MG63 (cell line): ENCODE data around the gene TBC1D1. TPM values are rescaled to one million over a fixed set of nuclear protein-coding genes. Genes with fewer than 3 reads are reported as not detected.

Experiments
- DNase-seq: peaks from one replicate; pipeline ENCODE4 v3.0.0-alpha.2; 2020
- H3K27me3 ChIP-seq: fragments of 250-450 bp; sonication (Bioruptor Pico); 2 replicates; pipeline ENCODE4 v1.5.1; 2020; ENCODE audit warnings: mild to moderate bottlenecking, moderate library complexity
- H3K36me3 ChIP-seq: fragments of 250-450 bp; sonication (Bioruptor Pico); 2 replicates; pipeline ENCODE4 v1.5.1; 2020; ENCODE audit warnings: mild to moderate bottlenecking, moderate library complexity
- H3K4me3 ChIP-seq: fragments of 250-450 bp; sonication (Bioruptor Pico); 2 replicates; pipeline ENCODE4 v1.5.1; 2020; ENCODE audit warnings: mild to moderate bottlenecking, moderate library complexity
- H3K9me3 ChIP-seq: fragments of 250-450 bp; sonication (Bioruptor Pico); 2 replicates; pipeline ENCODE4 v1.5.1; 2020; ENCODE audit warnings: mild to moderate bottlenecking, moderate library complexity
- total RNA-seq: library from RNA; depleted of rRNA; stranded (reverse); fragments of >200 nt; shearing (Covaris generic); gene quantifications from 2 replicates; pipeline ENCODE4 v1.2.3, GENCODE V29; 2014; ENCODE audit warnings: low replicate concordance

TBC1D1 gene
- total RNA-seq, 1 experiment from 2014 or later = 15.5 TPM

DNA sequence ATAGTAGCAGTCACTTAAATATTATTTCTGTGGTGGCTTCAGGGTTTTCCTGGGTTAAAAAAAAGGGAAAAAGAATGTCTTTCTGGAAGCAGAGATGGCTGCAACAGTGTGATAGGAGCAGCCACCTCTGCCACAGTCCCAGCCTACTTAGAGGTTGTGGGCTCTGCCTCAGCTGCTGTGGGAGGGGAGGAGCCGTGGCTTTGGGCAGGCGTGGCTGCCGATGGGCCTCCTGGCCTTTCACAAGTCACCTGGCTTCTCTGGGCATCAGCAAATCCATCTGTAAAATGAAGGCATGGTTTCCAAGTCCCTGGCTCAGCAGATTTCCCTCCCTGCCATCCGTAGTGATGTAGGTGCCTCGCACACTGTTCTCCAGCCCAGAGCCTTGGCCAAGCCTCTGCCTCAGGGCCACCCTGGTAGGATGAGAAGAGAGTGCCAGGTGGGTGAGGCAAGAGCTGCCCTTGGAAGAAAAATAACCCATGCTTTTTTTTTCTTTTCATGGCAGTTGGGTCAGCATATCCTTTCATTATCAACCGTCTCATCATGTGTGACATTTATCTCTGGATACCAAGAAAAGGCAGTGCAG, 135.4 kb downstream of the TBC1D1 start:
- Histone ChIP-seq H3K36me3 (no peaks in the 10 kb centered on the region), H3K9me3 (no peaks in the 10 kb centered on the region), H3K4me3 (no peak overlapping the region), H3K27me3 (no peaks in the 10 kb centered on the region)
- no peak for DNase-seq

DNA sequence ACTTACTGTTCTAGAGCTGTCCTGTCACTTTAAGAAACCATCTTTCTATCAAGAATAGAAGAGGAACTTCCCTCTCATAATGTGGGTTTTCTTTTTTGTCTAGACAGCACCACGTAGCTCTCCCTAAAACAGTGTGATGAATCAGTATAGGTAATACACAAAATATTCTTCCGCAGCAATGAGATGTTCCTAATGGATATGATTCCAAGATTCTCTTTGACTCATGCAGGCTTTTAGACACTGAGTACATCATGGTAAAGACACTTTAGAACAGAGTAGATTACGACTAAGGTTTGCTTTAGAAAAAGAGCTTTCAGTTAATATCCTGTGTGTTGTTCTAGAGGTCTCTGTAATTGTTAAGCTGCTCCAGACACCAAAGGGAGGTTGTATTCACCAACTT, 139.1 kb downstream of the TBC1D1 start:
- no peak for DNase-seq
- Histone ChIP-seq H3K27me3 (no peaks in the 10 kb centered on the region), H3K4me3 (no peak overlapping the region), H3K36me3 (no peaks in the 10 kb centered on the region), H3K9me3 (no peaks in the 10 kb centered on the region)

DNA sequence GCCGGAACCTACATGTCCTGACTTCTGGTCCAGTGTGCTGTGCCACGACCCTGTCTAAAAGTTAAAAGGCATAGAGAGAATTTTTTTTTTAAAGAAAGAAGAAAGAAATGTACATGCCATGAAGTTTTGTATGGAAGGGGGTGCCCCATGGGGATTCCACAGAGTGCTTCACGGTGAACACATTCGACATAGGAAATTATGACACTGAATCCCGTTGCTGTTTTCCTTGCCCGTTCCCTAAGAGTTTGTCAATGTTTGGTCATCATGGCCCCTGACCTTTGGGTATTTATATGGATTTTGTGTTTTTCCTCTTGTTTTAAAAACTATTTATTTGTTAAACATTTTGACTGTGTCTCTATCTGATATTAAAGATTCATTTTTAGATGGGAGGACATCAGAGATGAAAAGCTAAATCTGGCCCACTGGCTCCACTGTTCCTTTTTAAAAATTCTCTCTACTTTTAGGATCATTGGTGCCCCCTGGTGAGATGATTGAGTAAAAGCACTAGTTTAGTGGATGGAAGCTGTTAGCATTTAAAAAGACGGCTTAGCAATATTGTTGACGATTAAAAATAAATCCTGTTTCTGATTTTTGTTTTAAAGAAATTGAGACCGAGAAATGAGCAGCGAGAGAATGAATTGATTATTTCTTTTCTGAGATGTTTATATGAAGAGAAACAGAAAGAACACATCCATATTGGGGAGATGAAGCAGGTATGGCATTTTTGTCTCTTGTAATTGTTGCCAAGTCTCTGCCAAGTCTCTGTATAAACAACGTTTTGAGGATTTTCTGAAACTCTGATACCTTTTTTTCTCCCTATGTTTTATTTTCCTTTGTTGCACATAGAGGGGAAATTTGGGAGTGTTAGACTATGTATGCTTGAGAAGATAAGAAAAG, 144.3 kb downstream of the TBC1D1 start:
- H3K4me3 ChIP-seq = no peak overlapping the region
- no peak for DNase-seq
- H3K36me3 ChIP-seq = no peaks in the 10 kb centered on the region
- H3K9me3 ChIP-seq = no peaks in the 10 kb centered on the region
- H3K27me3 ChIP-seq = no peaks in the 10 kb centered on the region

DNA sequence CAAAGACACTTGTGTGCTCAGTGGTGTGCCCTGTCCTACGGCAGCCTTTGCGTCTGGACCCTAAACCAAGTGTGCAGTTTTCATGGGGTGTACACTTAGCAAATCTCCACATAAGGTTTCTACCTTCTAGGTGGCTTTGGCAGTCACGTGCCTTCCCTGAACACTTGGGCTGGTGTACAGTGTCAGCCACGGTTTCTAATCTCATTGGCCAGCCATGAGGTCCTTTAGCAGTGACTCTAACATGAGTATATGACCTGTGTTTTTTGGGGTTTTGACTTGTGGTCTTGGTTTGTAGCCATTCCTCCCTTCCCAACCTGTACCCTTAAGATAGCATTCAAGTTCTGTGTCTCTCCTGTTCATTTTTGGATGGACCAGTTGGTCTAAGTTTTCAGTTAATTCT, 145.7 kb downstream of the TBC1D1 start:
- H3K4me3 ChIP-seq = no peak overlapping the region
- no peaks in the 10 kb centered on the region for H3K27me3 ChIP-seq
- H3K36me3 ChIP-seq = no peaks in the 10 kb centered on the region
- no peaks in the 10 kb centered on the region for H3K9me3 ChIP-seq
- DNase-seq = no peak

DNA sequence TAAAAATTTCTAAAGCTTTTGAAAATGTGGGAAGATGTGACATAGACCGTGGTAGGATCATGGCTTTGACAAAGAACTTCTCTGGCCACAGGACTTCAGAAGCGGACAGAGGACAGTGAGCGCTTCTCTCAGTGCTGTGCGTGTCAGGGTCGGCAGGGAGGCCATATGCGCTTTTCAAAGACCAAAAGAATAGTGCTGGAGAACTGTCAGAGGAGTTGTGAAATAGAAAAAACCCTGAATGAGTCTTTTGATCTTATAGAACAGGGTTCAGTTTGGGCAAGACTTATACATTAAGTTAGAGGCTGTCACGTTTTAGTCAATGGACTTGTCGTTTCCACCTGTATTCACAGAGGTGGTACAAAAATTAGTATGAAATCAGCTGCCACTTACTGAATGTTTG, 146.7 kb downstream of the TBC1D1 start:
- Histone ChIP-seq H3K27me3 (no peaks in the 10 kb centered on the region), H3K9me3 (no peaks in the 10 kb centered on the region), H3K36me3 (no peaks in the 10 kb centered on the region), H3K4me3 (no peak overlapping the region)
- DNase-seq = no peak

DNA sequence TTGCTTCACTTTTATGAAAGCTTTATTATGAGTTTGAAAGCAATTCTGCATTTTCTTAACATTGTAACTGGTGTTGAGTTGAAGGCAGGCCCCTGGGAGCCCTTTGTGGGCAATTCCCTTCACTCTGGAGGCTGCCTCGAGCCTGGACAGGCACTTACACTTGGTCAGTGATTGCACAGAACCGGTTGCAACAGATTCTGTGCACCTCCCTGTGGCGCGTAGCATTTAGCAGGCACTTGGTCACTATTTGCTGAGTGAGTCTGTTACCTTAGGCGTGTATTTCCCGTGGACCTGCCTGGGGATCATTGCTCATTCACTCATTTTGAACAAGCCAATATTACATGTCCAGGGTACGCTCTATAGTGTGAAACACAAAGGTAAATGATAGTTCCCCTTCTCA, 149.7 kb downstream of the TBC1D1 start:
- no peak for DNase-seq
- Histone ChIP-seq H3K36me3 (no peaks in the 10 kb centered on the region), H3K9me3 (no peaks in the 10 kb centered on the region), H3K4me3 (no peak overlapping the region), H3K27me3 (no peaks in the 10 kb centered on the region)

DNA sequence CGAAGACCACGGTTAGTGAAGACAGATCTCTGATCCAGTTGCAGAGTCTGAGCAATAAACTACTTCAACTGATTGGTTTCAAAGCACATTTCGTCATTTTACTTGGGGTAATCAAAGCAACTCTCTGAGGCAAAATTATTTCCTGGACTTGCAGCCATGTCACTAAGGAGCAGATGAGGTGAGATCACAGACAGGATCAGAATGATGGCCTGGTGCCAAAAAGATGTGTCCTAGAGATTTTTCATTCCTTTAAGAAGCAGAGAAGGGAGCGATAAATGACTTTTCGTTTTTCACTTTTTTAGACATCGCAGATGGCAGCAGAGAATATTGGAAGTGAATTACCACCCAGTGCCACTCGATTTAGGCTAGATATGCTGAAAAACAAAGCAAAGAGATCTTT, 153.2 kb downstream of the TBC1D1 start:
- DNase-seq = no peak
- H3K27me3 ChIP-seq = no peaks in the 10 kb centered on the region
- H3K4me3 ChIP-seq = no peak overlapping the region
- no peaks in the 10 kb centered on the region for H3K9me3 ChIP-seq
- H3K36me3 ChIP-seq = no peaks in the 10 kb centered on the region

DNA sequence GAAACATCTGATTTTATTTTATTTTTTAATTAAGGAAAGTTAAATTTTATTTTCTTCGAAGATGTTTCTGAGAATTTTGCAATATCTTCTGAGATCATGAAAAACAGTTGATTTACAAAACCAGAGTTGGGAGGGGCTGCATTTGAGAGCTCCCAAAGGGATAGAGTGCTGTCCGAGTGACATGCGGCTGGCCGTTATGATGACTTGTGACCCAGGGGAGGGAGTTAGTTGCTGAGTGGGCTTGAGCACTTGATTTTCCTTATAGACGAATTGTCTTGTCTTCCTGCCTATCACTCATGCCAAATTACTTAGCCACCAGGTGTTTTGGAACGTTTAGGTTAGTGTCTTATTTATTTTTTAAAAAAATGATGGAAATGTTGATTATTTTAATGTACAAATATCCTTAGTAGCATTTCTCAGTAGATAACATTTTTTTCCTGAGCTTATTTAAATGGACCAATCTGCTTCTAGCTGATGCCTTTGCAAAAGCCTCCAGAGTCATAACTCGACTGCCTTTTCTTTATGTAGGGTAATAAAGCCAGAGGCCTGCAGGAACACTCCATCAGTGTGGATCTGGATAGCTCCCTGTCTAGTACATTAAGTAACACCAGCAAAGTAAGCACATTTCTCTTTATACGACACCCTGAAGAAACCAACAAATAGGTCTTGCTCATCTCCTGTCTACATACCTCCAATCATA, 154.6 kb downstream of the TBC1D1 start:
- no peak for DNase-seq
- Histone ChIP-seq H3K9me3 (no peaks in the 10 kb centered on the region), H3K27me3 (no peaks in the 10 kb centered on the region), H3K4me3 (no peak overlapping the region), H3K36me3 (no peaks in the 10 kb centered on the region)

DNA sequence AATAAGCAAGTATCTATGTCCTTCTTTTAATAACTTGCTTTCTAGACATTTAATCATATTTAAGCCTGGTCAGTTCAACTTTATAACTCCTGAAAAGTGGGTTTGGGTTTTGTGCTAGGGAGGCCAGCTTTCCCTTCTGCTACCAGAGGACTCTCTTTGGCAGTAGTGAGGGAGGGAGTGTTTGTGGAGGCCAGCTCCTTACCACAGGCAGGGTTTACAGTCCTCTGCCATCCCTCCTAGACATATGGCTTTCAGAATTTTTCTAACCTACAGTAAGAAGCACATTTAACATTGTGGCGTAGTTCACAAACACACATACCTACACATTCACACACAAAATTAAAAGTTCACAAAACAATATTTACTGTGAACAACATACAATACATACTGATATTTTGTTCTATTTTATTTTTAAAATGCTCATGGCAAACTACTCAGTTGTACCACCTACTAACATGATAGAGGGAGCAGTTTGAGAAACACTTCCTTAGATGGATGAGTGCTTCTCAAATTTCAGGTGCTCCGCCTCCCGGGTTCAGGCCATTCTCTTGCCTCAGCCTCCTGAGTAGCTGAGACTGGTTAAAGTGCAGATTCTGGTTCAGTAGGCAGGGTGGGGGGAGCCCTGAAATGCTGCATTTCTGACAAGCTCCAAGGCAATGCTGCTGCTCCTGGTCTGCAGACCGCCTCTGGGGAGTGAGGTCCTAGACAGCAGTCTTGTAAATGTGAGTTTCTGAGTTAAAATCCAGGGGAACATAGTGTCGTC, 156.0 kb downstream of the TBC1D1 start:
- DNase-seq = no peak
- Histone ChIP-seq H3K36me3 (no peaks in the 10 kb centered on the region), H3K4me3 (no peak overlapping the region), H3K9me3 (no peaks in the 10 kb centered on the region), H3K27me3 (no peaks in the 10 kb centered on the region)

DNA sequence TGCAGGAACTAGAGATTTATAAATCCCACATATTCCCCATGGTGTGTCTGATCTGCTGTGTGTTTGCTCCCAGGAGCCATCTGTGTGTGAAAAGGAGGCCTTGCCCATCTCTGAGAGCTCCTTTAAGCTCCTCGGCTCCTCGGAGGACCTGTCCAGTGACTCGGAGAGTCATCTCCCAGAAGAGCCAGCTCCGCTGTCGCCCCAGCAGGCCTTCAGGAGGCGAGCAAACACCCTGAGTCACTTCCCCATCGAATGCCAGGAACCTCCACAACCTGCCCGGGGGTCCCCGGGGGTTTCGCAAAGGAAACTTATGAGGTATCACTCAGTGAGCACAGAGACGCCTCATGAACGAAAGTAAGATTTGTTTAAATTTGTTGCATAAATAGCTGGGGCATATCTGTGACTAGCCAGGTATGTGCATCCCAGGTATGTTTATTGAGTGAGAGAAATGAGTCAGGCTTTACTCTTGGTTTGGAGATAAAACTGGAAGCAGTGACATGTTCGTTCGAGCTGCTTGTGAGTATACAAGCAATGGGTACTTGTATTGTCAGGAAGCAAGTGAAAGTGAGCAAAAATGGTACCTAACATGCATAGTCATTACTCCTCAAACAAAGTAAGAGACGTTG, 158.8 kb downstream of the TBC1D1 start:
- H3K4me3 ChIP-seq = no peak overlapping the region
- no peaks in the 10 kb centered on the region for H3K9me3 ChIP-seq
- H3K27me3 ChIP-seq = no peaks in the 10 kb centered on the region

DNA sequence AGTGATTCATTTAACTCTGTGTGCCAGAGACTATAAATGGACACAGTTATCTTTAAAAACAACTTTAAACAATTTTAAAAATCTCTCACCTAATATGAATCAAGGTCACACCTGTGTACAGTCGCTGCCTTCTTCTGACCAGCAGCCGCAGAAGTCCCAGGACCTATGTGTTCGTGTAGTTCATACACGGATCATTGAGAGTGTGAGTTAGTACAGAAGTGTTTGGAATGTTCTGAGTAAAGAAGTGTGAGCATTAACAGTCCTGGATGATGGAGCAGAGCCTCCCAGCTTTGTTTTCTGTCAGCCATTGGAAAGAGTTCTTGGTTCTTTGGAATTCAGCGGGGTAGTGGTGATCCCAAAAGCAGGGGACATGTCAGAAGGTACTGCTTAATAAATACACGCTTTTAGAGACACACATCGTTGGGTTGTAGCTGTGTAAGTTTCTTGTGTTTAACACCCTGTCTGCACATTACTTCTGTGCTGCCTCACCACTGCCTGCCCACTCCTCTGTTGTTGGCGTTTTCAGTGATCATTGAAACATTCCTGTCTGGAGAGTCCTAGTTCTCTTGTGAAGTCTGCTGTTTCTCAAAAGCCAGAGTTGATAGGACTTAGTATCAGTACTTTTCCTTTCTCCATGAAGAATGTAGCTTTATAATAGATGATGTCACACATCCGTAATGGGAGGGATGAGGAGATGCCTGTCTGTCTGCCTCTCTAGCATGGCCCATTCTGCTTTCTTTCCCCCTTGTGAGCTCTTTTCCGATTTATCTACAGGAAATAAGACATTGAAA, 159.9 kb downstream of the TBC1D1 start:
- no peak for DNase-seq
- Histone ChIP-seq H3K27me3 (no peaks in the 10 kb centered on the region), H3K36me3 (no peaks in the 10 kb centered on the region)

More for the DNA sequence above, 158.8 kb downstream of the TBC1D1 start:
- DNase-seq = no peak
- no peaks in the 10 kb centered on the region for H3K36me3 ChIP-seq

DNA sequence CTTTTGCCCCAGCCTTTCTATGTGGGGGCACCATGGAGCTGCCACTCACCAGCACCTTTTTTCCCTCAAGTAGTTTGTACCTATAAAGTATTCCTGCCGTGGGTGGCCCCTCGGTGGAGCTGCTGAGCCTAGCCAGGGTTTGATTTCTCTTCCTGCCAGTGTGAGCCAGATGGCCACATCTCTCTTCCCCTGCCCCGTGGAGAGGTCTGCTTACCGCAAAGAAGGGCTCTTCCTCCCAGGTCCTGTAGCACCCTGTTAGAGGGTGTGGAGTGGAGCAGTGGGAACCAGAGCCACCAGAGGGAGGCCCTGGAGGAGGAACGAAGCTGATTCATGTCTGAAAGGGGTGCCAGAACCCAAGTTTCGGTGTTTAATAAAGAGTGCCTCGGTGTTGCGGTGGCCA, 164.7 kb downstream of the TBC1D1 start:
- H3K9me3 ChIP-seq = no peaks in the 10 kb centered on the region
- H3K4me3 ChIP-seq = no peak overlapping the region
- H3K27me3 ChIP-seq = no peaks in the 10 kb centered on the region
- no peaks in the 10 kb centered on the region for H3K36me3 ChIP-seq
- DNase-seq = no peak

More for the DNA sequence above, 159.9 kb downstream of the TBC1D1 start:
- H3K9me3 ChIP-seq = no peaks in the 10 kb centered on the region
- H3K4me3 ChIP-seq = no peak overlapping the region

DNA sequence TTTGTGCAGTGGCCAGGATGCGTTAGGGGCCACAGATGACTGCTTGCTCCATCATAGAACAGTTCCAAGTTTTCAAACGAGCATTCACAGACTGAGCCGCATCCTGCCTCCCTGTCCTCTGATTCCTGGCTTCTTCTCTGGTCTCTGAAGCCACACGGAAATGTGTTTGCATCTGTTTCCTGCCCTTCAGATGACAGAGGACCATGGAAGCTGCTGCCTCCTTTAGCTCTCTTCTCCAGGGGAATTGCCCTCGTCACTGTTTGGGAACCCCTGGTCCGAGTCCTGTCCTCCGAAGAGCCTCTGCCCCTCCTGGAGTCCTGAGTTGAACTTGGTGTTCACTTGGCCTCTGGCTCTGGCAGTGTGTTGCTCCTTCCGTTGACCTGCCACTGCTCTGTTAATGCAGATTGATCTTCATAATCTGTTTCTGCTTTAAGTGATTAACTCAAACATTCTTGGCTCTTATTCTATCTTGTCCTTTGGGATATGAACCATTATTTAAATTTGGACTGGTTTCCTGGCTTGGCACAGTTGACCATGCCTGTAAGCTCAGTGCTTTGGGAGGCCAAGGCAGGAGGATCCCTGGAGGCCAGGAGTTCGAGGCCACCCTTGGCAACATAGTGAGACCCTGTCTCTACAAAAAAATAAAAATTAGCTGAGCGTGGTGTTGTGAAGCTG, 165.3 kb downstream of the TBC1D1 start:
- Histone ChIP-seq H3K27me3 (no peaks in the 10 kb centered on the region), H3K36me3 (no peaks in the 10 kb centered on the region), H3K4me3 (no peak overlapping the region), H3K9me3 (no peaks in the 10 kb centered on the region)
- DNase-seq = no peak

DNA sequence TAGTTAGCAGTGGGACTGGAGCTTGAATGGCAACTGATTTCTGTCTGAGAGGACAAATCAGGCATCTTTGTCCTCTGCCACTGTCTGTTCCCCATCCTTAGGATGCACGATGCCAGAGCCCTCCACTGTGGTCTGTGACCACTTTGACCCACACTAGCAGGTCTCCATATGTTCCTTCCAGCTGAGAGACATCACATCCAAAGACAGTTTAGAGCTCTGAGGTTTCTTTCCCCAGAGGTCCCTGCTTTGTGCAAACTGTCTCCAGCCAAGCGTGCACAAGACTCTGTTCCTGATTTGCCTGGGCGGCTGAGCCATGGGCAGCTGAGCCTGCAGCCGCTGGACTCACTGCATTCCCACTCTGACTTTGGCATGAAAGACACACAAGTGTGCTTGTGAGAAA, 167.3 kb downstream of the TBC1D1 start:
- Histone ChIP-seq H3K4me3 (no peak overlapping the region), H3K9me3 (no peaks in the 10 kb centered on the region), H3K36me3 (no peaks in the 10 kb centered on the region), H3K27me3 (no peaks in the 10 kb centered on the region)
- no peak for DNase-seq

DNA sequence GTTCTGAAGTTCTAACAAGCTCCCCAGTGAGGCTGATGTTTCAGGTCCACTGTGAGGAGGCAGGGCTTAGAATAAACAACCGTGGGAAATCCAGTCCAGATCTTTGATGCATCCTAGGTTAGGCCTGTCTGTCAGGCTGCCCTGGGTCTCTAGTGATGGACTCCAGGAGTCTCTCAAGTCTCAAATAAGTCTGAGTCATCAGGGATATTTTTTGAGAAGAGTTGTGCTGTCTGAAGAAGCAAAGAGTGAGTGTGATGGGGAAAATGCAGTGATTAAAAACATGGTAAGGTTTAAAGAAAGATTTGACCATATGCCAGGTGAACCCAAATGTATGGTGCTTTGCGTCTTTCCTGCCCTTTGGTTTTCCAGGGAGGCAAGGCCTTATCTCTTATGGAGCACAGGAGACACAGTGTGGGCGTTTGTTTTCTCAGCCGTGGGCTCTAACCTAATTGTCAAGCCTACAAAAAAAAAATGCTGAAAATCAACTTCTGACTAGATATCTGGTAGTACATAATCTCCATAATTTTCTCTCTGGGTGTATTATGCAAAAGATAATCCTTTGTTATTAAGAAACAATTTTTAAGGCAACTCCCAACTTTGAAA, 170.0 kb downstream of the TBC1D1 start:
- H3K9me3 ChIP-seq = no peaks in the 10 kb centered on the region
- H3K36me3 ChIP-seq = no peaks in the 10 kb centered on the region
- no peak for DNase-seq
- H3K4me3 ChIP-seq = no peak overlapping the region
- no peaks in the 10 kb centered on the region for H3K27me3 ChIP-seq
